SK-N-SH treated with all-trans-retinoic acid at 6 μM for 48 hours (cell line): Measurements from ENCODE around the gene CFAP299.

Experiments used
- ATAC-seq: fragments of 200-7000 bp; cut with Tn5 transposase; 3 replicates; pipeline ENCODE4 v1.9.1; 2020; ENCODE audit warnings: mild to moderate bottlenecking, moderate library complexity
- ARNTL ChIP-seq: fragments of 450-650 bp; formaldehyde crosslinking; IDR thresholded peaks from 2 replicates; pipeline ENCODE4 v1.5.0; 2020; ENCODE audit warnings: low read depth, mild to moderate bottlenecking, moderate library complexity, borderline replicate concordance
- CREB5 ChIP-seq: fragments of 250-450 bp; sonication (Bioruptor Pico); IDR thresholded peaks from 2 replicates; pipeline ENCODE4 v1.5.1; 2020; ENCODE audit warnings: low read depth, mild to moderate bottlenecking, moderate library complexity
- CSDC2 ChIP-seq: fragments of 250-450 bp; sonication (Bioruptor Pico); IDR thresholded peaks from 2 replicates; pipeline ENCODE4 v1.5.0; 2020; ENCODE audit warnings: mild to moderate bottlenecking, moderate library complexity
- CSRNP3 ChIP-seq: fragments of 250-450 bp; sonication (Bioruptor Pico); IDR thresholded peaks from 2 replicates; pipeline ENCODE4 v1.5.1; 2021; ENCODE audit warnings: mild to moderate bottlenecking, moderate library complexity
- ESRRG ChIP-seq: fragments of 250-450 bp; sonication (Bioruptor Pico); IDR thresholded peaks from 2 replicates; pipeline ENCODE4 v1.6.1; 2021; ENCODE audit warnings: mild to moderate bottlenecking
- GLIS3 ChIP-seq: fragments of 250-450 bp; sonication (Bioruptor Pico); IDR thresholded peaks from 2 replicates; pipeline ENCODE4 v1.5.0; 2020; ENCODE audit warnings: mild to moderate bottlenecking, moderate library complexity
- OSR1 ChIP-seq: fragments of 250-450 bp; sonication (Bioruptor Pico); IDR thresholded peaks from 2 replicates; pipeline ENCODE4 v1.8.0; 2022; ENCODE audit warnings: moderate library complexity, mild to moderate bottlenecking, inconsistent platforms
- POU6F1 ChIP-seq: fragments of 250-450 bp; sonication (Bioruptor Pico); IDR thresholded peaks from 2 replicates; pipeline ENCODE4 v1.8.0; 2021; ENCODE audit warnings: low read depth, mild to moderate bottlenecking, moderate library complexity, borderline replicate concordance
- PPARA ChIP-seq: fragments of 250-450 bp; sonication (Bioruptor Pico); IDR thresholded peaks from 2 replicates; pipeline ENCODE4 v1.5.0; 2020; ENCODE audit warnings: mild to moderate bottlenecking, borderline replicate concordance
- RARB ChIP-seq: fragments of 250-450 bp; sonication (Bioruptor Pico); IDR thresholded peaks from 2 replicates; pipeline ENCODE4 v1.8.0; 2021; ENCODE audit warnings: mild to moderate bottlenecking, moderate library complexity
- TCF4 ChIP-seq: fragments of 250-450 bp; sonication (Bioruptor Pico); IDR thresholded peaks from 2 replicates; pipeline ENCODE4 v1.8.0; 2021; ENCODE audit warnings: mild to moderate bottlenecking, moderate library complexity, borderline replicate concordance
- TOX ChIP-seq: fragments of 250-450 bp; sonication (Bioruptor Pico); IDR thresholded peaks from 2 replicates; pipeline ENCODE4 v1.8.0; 2021; ENCODE audit warnings: mild to moderate bottlenecking, moderate library complexity, borderline replicate concordance
- ZC3H10 ChIP-seq: fragments of 250-450 bp; sonication (Bioruptor Pico); IDR thresholded peaks from 2 replicates; pipeline ENCODE4 v1.5.1; 2021; ENCODE audit warnings: mild to moderate bottlenecking, moderate library complexity
- ZFP3 ChIP-seq: fragments of 250-450 bp; sonication (Bioruptor Pico); IDR thresholded peaks from 2 replicates; pipeline ENCODE4 v1.5.0; 2020; ENCODE audit warnings: mild to moderate bottlenecking, moderate library complexity
- ZFP30 ChIP-seq: fragments of 450-650 bp; formaldehyde crosslinking; IDR thresholded peaks from 2 replicates; pipeline ENCODE4 v1.5.0; 2022; ENCODE audit warnings: mild to moderate bottlenecking, moderate library complexity
- ZNF565 ChIP-seq: fragments of 450-650 bp; formaldehyde crosslinking; conservative IDR thresholded peaks from 2 replicates; pipeline ENCODE4 v1.5.0; 2020; ENCODE audit warnings: low read depth, mild to moderate bottlenecking, moderate library complexity
- ZNF70 ChIP-seq: fragments of 450-650 bp; formaldehyde crosslinking; IDR thresholded peaks from 2 replicates; pipeline ENCODE4 v1.5.0; 2020; ENCODE audit warnings: mild to moderate bottlenecking, moderate library complexity
- ZNF8 ChIP-seq: fragments of 450-650 bp; formaldehyde crosslinking; IDR thresholded peaks from 2 replicates; pipeline ENCODE4 v1.5.0; 2020; ENCODE audit warnings: mild to moderate bottlenecking, moderate library complexity
- TF ChIP-seq, protein P1 (sequence below): fragments of 250-450 bp; sonication (Bioruptor Pico); IDR thresholded peaks from 2 replicates; pipeline ENCODE4 v1.5.0; 2020; ENCODE audit warnings: mild to moderate bottlenecking, moderate library complexity
- TF ChIP-seq, protein P2 (sequence below): fragments of 250-450 bp; sonication (Bioruptor Pico); IDR thresholded peaks from 2 replicates; pipeline ENCODE4 v1.8.0; 2020; ENCODE audit warnings: mild to moderate bottlenecking, moderate library complexity, borderline replicate concordance

Gene CFAP299

GRCh38 chr4:80726471-80726870 is 390.9 kb downstream of the CFAP299 start:
- no peak for ATAC-seq
- TF ChIP-seq ZFP3 (CRISPR knock-in tag), result no peak

DNA sequence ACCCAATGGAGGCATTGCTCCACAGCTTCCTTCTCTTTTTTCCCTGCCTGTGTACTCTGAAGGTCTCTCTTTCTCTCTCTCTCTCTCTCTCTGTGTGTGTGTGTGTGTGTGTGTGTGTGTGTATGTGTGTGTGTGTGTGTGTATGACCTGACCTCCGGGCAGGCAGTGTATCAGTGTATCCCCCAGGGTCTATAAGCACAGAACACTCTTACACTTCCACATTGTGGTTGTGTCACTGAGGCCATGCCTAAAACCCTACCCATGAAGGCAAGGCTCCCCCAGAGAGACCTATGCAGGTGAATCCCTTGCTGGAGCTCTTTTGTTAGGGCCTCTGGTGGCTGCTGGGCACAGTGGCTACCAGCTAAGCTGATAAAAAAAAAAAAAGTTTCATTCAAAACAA is 394.6 kb downstream of the CFAP299 start:
- no peak for ATAC-seq
- TF ChIP-seq RARB (CRISPR knock-in tag) (no peak), ZNF8 (CRISPR knock-in tag) (no peak), ESRRG (no peak), ZC3H10 (no peak), ZNF70 (CRISPR knock-in tag) (no peak), TOX (no peak), ZFP30 (CRISPR knock-in tag) (no peak), ZFP3 (CRISPR knock-in tag) (no peak), TCF4 (CRISPR knock-in tag) (no peak), ARNTL (CRISPR knock-in tag) (no peak), CSDC2 (CRISPR knock-in tag) (no peak), GLIS3 (CRISPR knock-in tag) (no peak), OSR1 (no peak)
- TF ChIP-seq, protein P1, sequence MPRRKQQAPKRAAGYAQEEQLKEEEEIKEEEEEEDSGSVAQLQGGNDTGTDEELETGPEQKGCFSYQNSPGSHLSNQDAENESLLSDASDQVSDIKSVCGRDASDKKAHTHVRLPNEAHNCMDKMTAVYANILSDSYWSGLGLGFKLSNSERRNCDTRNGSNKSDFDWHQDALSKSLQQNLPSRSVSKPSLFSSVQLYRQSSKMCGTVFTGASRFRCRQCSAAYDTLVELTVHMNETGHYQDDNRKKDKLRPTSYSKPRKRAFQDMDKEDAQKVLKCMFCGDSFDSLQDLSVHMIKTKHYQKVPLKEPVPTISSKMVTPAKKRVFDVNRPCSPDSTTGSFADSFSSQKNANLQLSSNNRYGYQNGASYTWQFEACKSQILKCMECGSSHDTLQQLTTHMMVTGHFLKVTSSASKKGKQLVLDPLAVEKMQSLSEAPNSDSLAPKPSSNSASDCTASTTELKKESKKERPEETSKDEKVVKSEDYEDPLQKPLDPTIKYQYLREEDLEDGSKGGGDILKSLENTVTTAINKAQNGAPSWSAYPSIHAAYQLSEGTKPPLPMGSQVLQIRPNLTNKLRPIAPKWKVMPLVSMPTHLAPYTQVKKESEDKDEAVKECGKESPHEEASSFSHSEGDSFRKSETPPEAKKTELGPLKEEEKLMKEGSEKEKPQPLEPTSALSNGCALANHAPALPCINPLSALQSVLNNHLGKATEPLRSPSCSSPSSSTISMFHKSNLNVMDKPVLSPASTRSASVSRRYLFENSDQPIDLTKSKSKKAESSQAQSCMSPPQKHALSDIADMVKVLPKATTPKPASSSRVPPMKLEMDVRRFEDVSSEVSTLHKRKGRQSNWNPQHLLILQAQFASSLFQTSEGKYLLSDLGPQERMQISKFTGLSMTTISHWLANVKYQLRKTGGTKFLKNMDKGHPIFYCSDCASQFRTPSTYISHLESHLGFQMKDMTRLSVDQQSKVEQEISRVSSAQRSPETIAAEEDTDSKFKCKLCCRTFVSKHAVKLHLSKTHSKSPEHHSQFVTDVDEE (CRISPR knock-in tag), result no peak

- no peak for ATAC-seq
- no peak for TF ChIP-seq ARNTL (CRISPR knock-in tag)
- no peak for TF ChIP-seq ZNF565 (CRISPR knock-in tag)
Measured at GRCh38 chr4:80731436-80731835, 395.9 kb downstream of the CFAP299 start.

GRCh38 chr4:80732010-80732409 is 396.5 kb downstream of the CFAP299 start:
- TF ChIP-seq TOX (no peak), TCF4 (CRISPR knock-in tag) (no peak), OSR1 (no peak), ESRRG (no peak), ARNTL (CRISPR knock-in tag) (no peak), ZNF8 (CRISPR knock-in tag) (no peak), ZFP30 (CRISPR knock-in tag) (no peak), ZC3H10 (no peak), POU6F1 (CRISPR knock-in tag) (no peak), GLIS3 (CRISPR knock-in tag) (no peak), CREB5 (no peak), ZNF565 (CRISPR knock-in tag) (no peak), CSDC2 (CRISPR knock-in tag) (no peak), RARB (CRISPR knock-in tag) (no peak), ZFP3 (CRISPR knock-in tag) (no peak), PPARA (CRISPR knock-in tag) (no peak), CSRNP3 (CRISPR knock-in tag) (no peak)
- TF ChIP-seq, protein P2, sequence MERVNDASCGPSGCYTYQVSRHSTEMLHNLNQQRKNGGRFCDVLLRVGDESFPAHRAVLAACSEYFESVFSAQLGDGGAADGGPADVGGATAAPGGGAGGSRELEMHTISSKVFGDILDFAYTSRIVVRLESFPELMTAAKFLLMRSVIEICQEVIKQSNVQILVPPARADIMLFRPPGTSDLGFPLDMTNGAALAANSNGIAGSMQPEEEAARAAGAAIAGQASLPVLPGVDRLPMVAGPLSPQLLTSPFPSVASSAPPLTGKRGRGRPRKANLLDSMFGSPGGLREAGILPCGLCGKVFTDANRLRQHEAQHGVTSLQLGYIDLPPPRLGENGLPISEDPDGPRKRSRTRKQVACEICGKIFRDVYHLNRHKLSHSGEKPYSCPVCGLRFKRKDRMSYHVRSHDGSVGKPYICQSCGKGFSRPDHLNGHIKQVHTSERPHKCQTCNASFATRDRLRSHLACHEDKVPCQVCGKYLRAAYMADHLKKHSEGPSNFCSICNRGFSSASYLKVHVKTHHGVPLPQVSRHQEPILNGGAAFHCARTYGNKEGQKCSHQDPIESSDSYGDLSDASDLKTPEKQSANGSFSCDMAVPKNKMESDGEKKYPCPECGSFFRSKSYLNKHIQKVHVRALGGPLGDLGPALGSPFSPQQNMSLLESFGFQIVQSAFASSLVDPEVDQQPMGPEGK, result no peak
- ATAC-seq, result no peak
